ENCODE data around the gene TEX48. TPM values are rescaled to one million over a fixed set of nuclear protein-coding genes. Genes with fewer than 3 reads are reported as not detected.

TEX48 gene
- total and polyA plus RNA-seq, 2 experiments from 2014 or later = not detected

DNA sequence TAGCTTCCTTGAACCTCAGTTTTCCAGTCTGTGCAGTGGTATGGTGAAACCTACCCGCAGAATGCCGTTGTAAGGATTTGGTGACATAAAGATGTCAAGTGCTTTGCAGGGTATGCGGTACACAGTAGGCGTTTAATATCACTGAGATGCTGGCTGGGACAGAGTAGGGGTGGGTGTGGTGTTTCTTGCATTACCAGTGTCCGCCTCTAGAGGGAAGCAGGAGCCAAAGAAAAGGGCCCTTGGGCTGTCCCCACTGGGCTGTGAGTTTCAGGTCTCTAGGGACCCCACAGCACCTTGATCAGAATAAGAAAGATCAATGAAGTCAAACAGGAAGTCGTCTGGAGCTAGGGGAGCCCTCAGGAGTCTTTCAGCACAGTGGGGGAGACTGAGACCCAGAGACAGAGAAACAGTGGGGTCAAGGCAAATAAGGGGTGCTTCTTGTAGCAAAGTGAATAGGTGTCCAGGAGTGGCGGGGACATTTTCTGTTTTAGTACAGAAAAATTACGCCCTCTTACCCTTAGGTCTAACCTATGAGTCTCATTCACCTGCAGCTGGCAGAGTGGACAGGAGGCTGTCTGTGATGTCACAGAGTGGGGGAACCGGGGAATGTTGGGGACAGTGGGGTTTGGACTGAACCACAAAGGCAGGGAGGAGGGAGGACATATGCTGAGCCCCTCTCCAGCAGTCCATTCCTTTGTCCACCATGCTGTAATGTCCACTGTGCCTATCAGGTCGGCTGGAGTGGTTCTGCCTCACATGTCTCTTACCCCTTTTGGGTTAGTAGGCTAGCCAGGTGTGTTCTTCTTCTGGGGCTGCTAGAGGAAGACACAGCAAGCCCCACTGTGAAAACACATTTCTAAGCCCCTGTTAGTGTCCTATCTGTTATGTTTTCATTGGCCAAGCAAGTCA lies 19.7 kb downstream of the TEX48 start:
- no peak for TF ChIP-seq EZH2 (IDR thresholded peaks at IDR 0.05; ENCODE audit: insufficient read depth, poor library complexity, severe bottlenecking)
- no peak for TF ChIP-seq EZH2phosphoT487 (IDR thresholded peaks at IDR 0.05; ENCODE audit: insufficient read depth, low read depth)
- DNase-seq = peak; percentile 53
- 17 to 25% methylated on average over 10 of the region's 10 CpGs for WGBS, 2 experiments (ENCODE audit: low coverage in 1 of 2, low lambda C conversion rate in 2 of 2, missing lambda C conversion rate in 2 of 2)
- Histone ChIP-seq H3K27ac (no peak overlapping the region), H2AFZ (no peak overlapping the region), H3K27me3 (replicated peaks; ENCODE audit: insufficient read depth) (no peaks in the 10 kb centered on the region), H4K20me1 (ENCODE audit: insufficient read depth) (no peaks in the 10 kb centered on the region), H3K4me1 (ENCODE audit: insufficient read depth) (no peaks in the 10 kb centered on the region), H3K4me3 (no peak overlapping the region), H3K9me3 (ENCODE audit: low read depth) (no peaks in the 10 kb centered on the region), H3K4me2 (ENCODE audit: unreplicated experiment) (no peak overlapping the region), H3K79me2 (ENCODE audit: insufficient read depth) (no peaks in the 10 kb centered on the region), H3K9me2 (ENCODE audit: insufficient read depth) (no peaks in the 10 kb centered on the region), H3K36me3 (ENCODE audit: low read depth) (no peaks in the 10 kb centered on the region), H3F3A (ENCODE audit: insufficient read depth) (no peaks in the 10 kb centered on the region), H3K9ac (no peak overlapping the region)
- in situ Hi-C loops (cut with MboI) = no loop called here

GRCh38 chr9:114657705-114658104 lies 24.3 kb downstream of the TEX48 start, which contains the start of gene TEX53:
TSS of gene TEX53 (minus strand) at chr9:114657805. CDS start at chr9:114657774, 31 bp downstream.
- in situ Hi-C loops (cut with MboI) = loop anchor here (10.0 kb wide), 2 partner anchors 223 to 253 kb away; no protein-coding TSS in a partner anchor

GRCh38 chr9:114656301-114656700 lies 25.7 kb downstream of the TEX48 start:
- Histone ChIP-seq H3K4me1 (ENCODE audit: insufficient read depth) (peaks cover 13% of the 10 kb centered on the region), H3K27ac (no peak overlapping the region), H3K79me2 (ENCODE audit: insufficient read depth) (no peaks in the 10 kb centered on the region), H3F3A (ENCODE audit: insufficient read depth) (peaks cover 21% of the 10 kb centered on the region), H3K4me2 (ENCODE audit: unreplicated experiment) (no peak overlapping the region), H3K9ac (no peak overlapping the region), H3K36me3 (ENCODE audit: low read depth) (no peaks in the 10 kb centered on the region), H3K4me3 (no peak overlapping the region), H3K9me3 (ENCODE audit: low read depth) (no peaks in the 10 kb centered on the region), H4K20me1 (ENCODE audit: insufficient read depth) (no peaks in the 10 kb centered on the region), H2AFZ (no peak overlapping the region), H3K27me3 (replicated peaks; ENCODE audit: insufficient read depth) (no peaks in the 10 kb centered on the region), H3K9me2 (ENCODE audit: insufficient read depth) (no peaks in the 10 kb centered on the region)
- TF ChIP-seq EZH2 (IDR thresholded peaks at IDR 0.05; ENCODE audit: insufficient read depth, poor library complexity, severe bottlenecking) = no peak
- TF ChIP-seq EZH2phosphoT487 (IDR thresholded peaks at IDR 0.05; ENCODE audit: insufficient read depth, low read depth) = no peak
- DNase-seq = no peak
- 82 to 86% methylated on average over 12 of the region's 12 CpGs for WGBS, 2 experiments (ENCODE audit: low coverage in 1 of 2, low lambda C conversion rate in 2 of 2, missing lambda C conversion rate in 2 of 2)
- in situ Hi-C loops (cut with MboI) = loop anchor here (10.0 kb wide), 2 partner anchors 222 to 252 kb away; no protein-coding TSS in a partner anchor

More at GRCh38 chr9:114657705-114658104, 24.3 kb downstream of the TEX48 start, which contains the start of gene TEX53:
- peaks cover 13% of the 10 kb centered on the region for H3F3A ChIP-seq (ENCODE audit: insufficient read depth)
- H3K36me3 ChIP-seq (ENCODE audit: low read depth) = no peaks in the 10 kb centered on the region
- no peaks in the 10 kb centered on the region for H3K27me3 ChIP-seq (replicated peaks; ENCODE audit: insufficient read depth)
- H4K20me1 ChIP-seq (ENCODE audit: insufficient read depth) = no peaks in the 10 kb centered on the region
- no peak for TF ChIP-seq EZH2 (IDR thresholded peaks at IDR 0.05; ENCODE audit: insufficient read depth, poor library complexity, severe bottlenecking)
- no peak for TF ChIP-seq EZH2phosphoT487 (IDR thresholded peaks at IDR 0.05; ENCODE audit: insufficient read depth, low read depth)
- no peak within 1 kb of the TSS for H3K4me3 ChIP-seq
- no peaks in the 10 kb centered on the region for H3K79me2 ChIP-seq (ENCODE audit: insufficient read depth)
- H3K4me2 ChIP-seq (ENCODE audit: unreplicated experiment) = no peak within 1 kb of the TSS
- H3K9me3 ChIP-seq (ENCODE audit: low read depth) = no peaks in the 10 kb centered on the region
- H2AFZ ChIP-seq = no peak within 1 kb of the TSS
- peaks cover 10% of the 10 kb centered on the region for H3K4me1 ChIP-seq (ENCODE audit: insufficient read depth)
- no peak within 1 kb of the TSS for H3K27ac ChIP-seq
- 95 to 96% methylated on average over 6 of the region's 6 CpGs for WGBS, 2 experiments (ENCODE audit: low coverage in 1 of 2, low lambda C conversion rate in 2 of 2, missing lambda C conversion rate in 2 of 2)
- H3K9ac ChIP-seq = no peak within 1 kb of the TSS
- no peak for DNase-seq
- no peaks in the 10 kb centered on the region for H3K9me2 ChIP-seq (ENCODE audit: insufficient read depth)

DNA sequence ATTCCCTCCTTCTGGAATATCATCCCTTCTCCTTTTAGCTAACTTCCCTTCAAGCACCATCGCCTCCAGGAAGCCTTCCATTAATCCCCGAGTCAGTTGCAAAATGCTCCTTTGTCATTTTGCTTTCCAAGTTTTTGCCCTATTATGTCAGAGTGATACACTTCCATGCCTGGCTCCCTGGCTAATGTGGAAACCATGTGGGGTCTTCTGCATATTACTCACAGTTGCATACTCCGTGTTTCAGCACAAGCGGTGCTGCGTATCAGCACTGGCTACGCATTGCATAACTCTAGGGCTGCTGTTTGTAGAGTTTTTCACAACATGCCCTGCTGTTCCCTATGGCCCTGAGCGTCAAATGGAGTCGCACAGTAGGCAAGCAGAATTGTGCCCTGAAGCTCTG lies 26.3 kb downstream of the TEX48 start:
- peak; percentile 89 for DNase-seq
- Histone ChIP-seq H3K27ac (no peak overlapping the region), H3K9me3 (ENCODE audit: low read depth) (no peaks in the 10 kb centered on the region), H3K4me2 (ENCODE audit: unreplicated experiment) (peak overlapping the region; percentile 29), H3K9me2 (ENCODE audit: insufficient read depth) (no peaks in the 10 kb centered on the region), H4K20me1 (ENCODE audit: insufficient read depth) (no peaks in the 10 kb centered on the region), H3K36me3 (ENCODE audit: low read depth) (no peaks in the 10 kb centered on the region), H3K4me1 (ENCODE audit: insufficient read depth) (peaks cover 13% of the 10 kb centered on the region), H3F3A (ENCODE audit: insufficient read depth) (peaks cover 21% of the 10 kb centered on the region), H3K4me3 (no peak overlapping the region), H2AFZ (no peak overlapping the region), H3K9ac (no peak overlapping the region), H3K79me2 (ENCODE audit: insufficient read depth) (no peaks in the 10 kb centered on the region), H3K27me3 (replicated peaks; ENCODE audit: insufficient read depth) (no peaks in the 10 kb centered on the region)
- TF ChIP-seq EZH2 (IDR thresholded peaks at IDR 0.05; ENCODE audit: insufficient read depth, poor library complexity, severe bottlenecking) = no peak
- TF ChIP-seq EZH2phosphoT487 (IDR thresholded peaks at IDR 0.05; ENCODE audit: insufficient read depth, low read depth) = no peak
- in situ Hi-C loops (cut with MboI) = loop anchor here (10.0 kb wide), 2 partner anchors 221 to 251 kb away; no protein-coding TSS in a partner anchor
- 31 to 35% methylated on average over 8 of the region's 8 CpGs for WGBS, 2 experiments (ENCODE audit: low coverage in 1 of 2, low lambda C conversion rate in 2 of 2, missing lambda C conversion rate in 2 of 2)

Data from GM23248 (cell line).